ENCODE measurements around the gene GBGT1.

GBGT1 gene

DNA sequence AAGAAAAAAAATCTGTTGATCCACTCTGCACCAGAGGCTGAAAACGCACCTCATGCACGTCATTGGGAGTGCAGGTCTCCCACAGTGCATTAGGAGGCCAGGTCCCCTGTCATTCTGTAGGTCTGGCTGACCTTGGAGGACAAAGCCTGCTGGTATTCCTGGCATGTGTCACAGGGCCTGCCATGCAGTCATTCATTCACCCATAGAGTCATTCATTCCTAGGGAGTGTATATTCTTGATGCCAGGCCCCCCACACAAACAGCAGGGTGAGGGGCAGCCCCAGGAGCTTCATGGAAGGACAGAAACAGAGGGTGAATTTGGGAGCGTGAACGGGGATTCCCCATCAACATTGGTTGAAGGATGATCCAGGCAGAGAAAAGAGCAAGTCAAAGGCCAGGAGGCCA is 2.2 kb downstream of the GBGT1 start:
- DNase-seq, result no peak

DNA sequence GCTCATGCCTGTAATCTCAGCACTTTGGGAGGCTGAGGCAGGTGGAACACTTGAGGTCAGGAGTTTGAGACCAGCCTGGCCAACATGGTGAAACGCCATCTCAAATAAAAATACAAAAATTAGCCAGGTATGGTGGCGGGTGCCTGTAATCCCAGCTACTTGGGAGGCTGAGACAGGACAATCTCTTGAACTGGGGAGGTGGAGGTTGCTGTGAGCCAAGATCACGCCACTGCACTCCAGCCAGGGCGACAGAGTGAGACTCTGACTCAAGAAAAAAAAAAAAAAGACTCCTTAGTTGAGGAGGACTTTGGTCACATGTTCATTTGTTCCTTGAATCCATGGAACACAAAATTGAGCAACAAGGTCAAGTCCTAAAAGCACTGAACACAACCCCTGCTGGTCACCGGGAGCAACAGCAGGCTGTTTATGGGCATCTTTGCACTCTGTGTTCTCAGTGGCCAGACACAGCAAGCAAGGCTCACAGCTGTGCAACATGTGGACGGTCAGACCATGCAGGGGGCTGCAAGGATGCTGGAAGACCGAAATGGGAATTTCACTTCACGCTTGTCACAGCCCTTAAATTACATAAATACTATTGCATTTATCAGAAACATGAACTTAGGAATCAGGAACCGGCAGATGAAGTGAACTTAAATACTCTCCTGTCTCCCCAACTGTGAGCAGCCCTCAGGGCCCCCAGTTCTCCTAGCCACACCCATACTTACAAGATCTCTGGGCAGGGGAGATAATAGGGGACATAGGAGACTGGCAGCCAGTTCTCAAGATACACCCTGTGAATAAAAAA is 2.8 kb downstream of the GBGT1 start:
- peak in 3 of 5 donors; percentile 23 to 51 (median 40) for DNase-seq

DNA sequence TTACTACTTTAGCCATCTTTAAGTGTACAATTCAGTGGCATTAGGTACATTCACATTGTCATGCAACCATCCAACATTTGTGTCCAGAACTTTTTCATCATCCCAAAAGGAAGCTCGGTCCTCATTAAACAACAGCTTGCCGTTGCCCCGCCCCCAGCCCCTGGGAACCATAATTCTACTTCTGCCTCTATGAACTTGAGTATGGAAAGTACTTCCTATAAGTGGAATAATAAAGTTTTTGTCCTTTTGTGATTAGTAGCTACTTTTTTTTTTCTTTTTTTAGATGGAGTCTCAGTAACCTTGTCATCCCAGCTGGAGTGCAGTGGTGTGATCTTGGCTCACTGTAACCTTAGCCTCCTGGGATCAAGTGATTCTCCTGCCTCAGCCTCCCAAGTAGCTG is 5.0 kb downstream of the GBGT1 start:
- DNase-seq, result no peak

DNA sequence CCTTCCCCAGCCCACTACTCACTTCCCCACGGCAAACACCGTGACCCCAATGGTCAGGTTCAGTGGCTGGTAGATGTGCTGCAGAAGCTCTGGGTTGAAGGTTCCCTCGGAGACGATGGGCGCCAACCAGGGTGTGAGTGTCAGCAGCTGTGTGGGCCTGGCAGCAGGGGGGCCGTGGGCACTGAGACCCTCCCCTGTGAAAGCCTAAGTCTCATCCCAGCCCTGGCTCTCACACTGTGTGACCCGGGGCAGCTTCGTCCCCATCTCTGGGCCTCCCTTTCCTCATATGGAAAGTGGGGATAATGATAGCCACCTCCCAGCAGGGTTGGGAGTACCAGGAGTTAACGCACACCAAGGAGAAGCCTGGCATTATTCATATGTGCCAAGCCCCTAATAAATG is 8.6 kb downstream of the GBGT1 start:
- DNase-seq, result no peak

DNA sequence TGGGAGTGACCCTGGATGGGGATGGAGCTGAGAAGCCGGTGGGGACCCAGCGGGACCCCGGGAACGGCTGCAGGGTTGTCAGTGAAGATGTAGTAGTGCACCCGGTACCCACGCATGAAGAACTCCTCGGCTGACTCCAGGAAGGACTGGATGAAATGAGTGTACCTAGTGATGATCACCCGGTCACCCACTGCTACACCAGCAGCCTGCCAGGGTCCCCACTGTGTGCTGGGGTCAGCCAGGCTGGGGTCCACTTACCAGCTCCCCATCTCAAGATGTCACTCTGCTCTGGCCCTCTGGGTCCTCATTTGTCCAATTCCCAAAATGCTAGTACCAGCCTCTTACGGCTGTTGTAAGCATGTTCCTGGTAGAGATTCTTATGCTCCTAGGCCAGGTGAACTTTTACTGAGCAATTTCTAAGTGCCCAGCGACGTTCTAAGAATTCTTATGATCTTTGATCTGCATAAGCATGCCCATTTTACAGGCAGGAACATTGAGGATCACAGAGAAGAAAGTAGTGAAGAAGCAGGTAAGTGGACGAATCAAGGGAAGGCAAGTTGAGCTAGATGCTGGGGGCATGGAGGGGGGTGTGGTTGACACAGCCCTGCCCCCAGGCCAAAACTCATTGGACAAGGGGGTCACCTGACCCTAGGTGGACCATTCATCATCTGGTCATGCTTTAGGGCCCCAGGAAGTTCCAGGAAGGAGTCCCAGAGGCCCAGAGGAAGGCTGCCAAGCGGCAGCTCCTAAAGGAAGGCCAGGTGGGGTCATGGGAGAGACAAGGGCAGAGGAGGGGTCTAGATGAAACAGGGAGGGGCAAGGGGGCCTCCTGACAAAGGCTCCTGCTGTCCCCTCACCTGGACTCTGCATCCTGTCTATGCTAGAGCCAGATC is 9.4 kb downstream of the GBGT1 start:
- DNase-seq, result no peak

DNA sequence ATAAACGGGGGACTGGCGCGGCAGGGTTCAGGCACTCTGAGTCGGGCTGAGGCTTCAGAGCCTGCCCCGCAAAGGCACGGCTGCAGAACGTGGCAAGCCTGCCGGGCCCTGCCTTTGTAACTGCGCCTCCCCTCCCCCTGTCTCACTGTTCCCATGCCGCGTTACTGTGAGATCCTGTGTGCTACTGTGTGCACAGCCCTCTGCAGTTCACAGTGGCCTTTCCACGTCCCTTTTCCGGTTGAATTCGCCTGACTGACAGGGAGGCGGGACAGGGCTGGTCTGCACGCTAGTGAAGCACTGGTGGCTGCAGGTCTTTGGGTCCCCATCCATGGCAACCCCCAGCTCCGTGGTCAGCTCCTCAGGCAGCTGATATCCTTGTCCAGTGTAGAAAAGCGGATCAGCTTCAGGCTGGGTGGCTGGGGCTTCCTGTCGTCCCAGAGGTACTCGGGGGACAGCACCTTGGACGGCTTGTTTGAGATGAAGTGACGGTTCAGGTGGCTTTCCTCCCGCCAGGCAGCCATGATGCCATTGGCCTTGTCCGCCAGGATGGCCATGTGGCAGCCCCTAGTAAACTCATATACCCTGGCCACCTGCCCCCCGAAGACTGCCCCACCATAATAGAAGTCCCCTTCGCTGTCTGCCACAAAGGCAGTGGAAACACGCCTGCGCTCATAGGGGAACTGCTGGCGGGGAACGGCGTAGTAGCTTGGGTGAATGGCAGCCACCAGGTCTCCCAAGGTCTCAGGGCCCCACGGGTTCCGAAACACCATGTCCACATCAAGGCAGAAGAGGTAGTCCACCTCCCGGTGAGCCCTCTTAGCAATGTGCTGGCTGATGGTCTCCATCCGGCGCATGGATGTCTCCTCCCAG is 10.3 kb downstream of the GBGT1 start:
- no peak for DNase-seq

DNA sequence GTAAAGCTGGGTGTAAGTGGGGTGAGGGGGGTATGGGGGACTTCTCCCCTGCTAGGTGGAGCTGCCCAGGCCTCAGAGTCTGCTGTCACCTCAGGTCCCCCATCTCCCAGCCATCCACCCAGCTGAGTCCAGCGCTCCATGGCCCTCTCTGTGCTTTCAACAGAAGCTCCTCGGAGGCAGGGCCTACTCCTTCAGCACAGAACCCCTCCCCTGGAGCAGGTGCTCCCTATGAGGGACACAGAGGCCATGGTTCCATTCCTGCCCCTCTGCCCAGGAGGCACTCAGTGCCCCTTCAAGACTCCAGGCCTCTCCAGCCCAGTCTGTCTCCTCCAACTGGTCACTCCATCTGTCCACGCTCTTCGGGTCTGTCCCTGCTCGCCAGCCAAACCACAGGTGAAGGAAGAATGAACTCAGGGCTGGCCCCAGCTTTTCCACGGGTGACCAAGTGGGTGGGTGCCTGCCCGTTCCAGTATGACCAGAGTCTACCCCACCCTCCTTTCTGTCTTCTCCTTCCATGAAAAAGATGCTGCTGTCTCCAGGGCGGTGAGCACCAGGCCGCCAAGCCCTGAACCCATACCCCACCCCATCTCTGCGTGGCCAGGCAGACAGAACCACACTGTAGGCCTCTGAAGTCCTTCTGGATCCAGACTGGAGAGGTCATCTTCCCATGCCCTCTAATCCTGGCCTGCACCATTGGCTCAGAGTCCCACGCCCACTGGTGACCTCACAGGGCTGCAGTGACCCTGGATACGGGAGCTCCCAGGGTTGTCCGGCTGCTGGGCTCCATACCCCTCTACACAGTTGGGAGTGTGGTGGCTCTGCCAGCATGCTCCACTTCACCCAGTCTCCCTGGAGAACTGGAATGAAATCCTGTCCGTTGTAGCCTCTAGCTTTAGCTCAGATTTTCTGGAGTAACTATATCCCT is 11.9 kb downstream of the GBGT1 start:
- no peak for DNase-seq

DNA sequence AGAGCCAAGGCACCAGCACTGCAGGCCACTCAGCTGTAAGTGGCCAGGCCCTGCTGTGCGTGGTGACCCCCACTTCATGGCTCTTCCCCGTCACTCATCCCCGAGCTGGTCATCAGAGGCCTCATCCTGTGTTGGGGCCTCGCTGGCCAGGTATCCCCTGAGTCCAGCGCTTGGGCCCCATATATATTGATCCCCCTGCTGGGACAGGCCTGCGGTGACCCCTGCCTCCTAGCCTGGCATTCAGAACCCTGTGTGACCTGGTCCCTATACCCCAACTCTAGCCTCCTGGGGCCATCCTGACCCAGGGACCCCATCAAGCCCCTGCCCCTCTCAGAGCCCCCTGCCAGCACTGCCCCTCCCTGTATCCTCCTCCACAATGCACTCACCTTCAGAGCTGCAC is 12.7 kb downstream of the GBGT1 start:
- DNase-seq, result no peak

DNA sequence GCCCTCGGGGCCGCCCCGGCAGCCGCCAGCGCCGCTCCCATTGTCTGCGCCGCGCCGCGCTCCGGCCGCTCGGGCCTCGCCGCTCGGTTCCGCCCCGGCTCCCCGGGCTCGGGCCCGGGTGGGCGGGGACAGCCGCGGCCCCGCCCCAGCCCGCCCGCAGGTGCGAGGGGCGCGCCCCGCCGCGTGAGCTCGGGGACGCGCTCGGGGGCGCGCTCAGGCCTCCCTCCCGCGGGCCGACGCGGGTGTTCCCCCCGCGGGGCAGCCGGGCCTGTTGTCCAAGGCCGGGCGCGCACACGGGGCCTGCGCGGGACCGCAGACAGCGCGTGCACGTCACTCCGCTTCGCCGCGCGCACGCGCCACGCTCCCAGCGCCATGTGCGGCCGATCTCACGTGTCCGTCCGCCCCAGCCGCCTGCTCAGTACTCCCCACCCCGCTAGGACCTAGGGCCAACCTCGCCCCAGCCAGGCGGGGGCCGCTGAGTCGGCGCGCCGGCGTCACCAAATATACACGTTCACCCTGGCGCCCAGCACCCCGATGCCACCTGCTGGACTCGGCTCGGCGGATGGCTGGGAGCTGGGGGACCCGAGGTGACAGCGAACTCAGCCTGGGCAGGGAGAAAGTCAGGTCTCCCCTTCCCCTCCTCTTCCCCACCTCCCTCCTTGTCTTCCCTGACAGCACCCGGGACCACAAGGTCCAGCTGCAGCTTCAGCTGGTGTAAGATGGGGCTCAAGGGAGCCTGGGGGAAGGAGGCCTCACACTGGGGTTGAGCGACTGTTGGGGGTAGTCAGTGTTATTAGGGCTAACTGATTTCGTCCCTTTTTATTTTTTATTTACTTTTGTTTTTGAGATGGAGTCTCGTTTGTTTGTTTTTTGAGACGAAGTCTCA is 14.3 kb downstream of the GBGT1 start:
- DNase-seq, result peak; percentile 69 to 88 (median 77)

DNA sequence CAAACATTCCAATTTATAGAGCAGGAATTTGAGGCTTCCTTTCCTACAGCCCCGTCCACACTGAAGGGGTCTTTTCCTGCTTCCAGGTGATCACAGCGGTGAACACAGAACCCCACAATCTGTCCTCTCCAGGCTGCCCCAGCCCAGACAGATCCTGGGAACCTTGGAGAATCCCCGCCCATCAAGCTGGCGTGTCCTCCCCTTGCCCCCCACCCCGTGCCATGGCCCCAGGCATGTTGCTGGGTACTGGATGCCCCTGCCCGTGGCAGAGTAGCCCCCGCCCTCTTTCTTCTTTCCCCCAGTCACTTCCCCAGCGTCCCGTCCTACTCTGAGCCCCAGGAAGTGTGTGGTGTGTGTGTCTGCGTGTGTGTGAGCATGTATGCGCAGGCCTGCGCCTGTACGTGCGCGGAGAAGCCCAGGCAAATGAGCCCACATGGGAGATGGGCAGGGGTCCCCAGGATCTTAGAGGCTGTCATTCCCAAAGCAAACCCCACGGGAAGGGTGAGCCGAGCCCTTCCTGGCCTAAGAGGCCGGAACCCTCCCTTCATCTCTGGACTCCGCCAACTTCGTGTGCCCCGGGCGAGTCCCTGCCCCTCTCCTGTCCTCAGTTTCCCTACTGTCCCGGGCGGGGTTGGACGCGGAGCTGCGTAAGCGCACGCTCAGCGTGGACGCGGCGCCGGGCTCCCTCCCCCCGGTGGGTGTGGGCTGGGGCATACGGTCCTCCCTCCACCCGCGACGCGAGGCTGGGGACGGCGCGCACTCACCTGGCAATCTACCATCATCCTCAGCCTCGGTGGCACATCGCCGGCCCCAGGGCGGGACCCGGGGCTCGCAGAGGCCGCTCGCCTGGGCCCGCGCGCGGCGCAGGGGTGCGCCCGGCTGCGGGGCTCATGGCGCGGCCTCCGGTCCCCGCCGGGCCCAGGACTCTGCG is 15.2 kb downstream of the GBGT1 start:
- peak in 3 of 5 donors; percentile 50 to 61 (median 58) for DNase-seq

DNA sequence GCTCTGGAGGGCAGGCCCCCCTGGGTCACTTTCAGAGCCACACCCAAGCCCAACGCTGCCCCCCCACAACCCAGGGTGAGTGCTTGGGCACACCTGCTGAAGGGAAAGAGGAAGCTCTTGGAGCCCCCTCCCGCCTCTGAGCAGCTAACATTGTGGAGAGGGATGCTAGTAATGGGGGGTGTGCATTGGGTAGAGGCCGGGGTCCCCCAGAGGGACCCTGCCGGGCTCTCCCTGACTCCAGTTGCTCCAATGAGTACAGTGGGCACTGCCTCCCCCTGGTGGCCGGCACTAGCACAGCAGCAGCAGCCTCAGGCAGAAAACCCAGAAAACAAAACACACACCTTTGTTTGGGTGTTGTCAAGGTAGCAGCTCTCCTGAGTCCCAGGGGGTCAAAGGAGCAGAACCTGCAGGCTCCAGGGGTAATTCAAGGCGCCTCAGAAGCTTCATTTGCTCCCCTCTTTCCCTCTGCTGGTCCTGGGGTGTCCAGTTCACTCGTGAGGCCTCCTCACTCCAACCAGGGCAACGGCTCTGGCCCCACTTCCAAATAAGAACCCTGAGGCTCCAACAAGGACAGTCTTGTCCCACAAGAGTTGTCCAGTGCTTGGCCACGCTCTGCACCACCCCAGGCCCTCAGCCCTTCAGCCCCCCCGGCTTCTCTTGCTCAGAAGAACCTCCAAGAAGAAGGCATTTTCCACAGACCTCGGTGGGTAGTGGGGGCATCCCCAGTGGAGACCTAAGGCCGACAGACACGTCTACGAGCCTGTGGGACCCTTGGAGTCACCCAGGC is 16.1 kb downstream of the GBGT1 start:
- DNase-seq, result peak; percentile 65 to 86 (median 77)

DNA sequence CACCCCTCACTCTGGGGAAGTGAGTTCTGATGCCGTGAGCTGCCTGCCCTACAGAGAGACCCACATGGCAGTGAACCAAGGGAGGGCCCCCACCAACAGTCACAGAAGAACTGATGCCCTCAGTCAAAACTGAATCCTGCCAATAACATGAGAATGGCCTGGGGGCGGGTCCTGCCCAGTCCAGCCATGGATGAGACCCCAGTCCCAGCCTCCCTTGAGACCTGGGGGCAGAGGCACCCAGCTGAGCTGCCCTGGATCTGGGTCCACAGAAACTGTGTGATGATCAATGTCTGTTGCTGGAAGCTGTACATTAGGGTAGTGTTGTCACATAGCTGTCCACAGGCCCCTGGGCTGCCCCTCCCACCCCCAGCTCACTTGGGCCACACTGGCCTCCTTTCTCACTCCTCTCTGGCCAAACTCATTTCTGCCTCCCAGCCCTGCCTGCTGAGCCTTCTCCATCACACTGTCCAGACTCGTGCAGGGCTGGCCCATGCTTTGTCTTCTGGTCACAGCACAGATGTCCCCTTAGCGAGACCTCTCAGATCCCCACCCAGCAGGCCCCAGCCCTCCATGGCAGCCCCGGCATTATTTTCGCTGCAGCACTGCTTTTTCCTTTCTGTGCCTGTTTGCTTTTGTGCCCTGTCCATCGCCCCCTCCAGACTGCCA is 16.8 kb downstream of the GBGT1 start:
- no peak for DNase-seq

DNA sequence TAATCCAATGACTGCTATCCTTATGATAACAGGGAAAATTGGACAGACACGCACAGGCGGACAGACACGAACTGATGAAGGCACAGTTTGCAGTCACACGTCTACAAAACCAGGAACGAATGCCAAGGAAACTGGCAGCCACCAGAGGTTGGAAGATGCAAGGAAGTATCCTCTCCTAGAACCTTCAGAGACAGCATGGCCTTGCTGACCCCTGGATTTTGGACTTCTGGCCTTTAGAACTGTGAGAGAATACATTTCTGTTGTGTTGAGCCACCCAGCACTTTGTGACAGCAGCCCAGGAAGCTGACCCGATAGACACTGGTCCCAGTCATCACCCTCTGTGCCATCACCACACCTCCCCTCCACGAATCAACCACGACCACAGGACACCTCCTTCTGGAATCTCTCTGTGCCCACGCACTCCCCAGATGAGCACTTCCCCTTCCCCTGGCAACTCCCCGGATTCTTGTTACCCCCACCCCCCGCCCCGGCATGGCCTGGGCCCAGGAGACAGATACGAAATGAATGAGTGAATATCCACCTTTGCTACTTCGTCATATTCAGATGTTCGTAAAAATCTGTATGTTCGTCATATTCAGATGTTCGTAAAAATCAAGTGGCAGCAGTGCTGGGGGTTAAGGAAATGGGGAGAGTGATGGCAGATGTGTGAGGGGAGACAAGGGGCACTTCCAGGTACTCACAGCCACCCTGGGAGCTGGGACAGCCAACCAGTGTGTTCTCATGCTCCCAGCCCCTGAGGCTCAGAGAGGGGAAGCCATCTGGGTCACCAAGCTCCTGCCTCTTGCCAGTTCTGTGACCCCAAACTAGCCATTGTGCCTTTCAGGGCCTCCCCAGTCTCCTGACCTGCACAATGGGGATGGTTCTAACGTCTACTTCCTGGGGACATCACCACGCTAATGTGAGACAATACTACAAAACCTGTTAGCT is 18.5 kb downstream of the GBGT1 start:
- no peak for DNase-seq

DNA sequence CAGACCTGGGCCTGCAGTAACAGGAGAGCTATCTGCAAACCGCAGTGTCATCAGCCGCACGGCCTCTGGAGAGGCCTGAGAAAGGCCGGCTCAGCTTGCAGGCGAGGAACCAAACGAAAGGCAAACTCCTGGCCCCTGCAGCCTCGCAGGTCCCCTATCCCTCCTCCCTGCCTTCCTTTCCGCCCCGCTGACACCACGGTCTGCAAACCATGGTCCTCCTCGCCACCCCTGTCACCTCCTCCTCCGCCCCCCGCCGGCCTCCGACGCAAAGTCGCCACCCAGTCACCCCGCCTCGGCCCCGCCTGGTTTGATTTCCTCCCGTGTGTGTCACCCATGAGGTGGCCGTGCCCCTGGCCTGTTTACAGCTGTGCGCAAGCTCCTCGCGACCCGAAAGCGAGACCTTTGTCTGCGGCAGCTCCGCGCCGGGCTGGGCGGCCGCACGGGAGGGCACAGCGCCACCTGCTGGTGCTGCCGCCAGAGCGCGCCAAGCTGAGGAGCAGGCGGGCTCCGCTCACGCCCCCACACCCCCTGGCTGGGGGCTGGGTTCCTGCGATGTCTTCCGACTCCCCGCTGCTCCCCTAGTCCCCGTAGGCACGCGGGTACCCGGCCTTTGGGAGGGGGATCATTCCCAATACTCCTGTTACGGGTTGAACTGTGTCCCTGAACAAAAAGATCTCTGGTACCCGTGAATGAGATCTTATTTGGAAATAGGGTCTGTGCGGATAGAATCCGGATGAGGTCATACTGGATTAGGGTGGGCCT is 19.4 kb downstream of the GBGT1 start:
- DNase-seq, result peak; percentile 79 to 97 (median 87)

DNA sequence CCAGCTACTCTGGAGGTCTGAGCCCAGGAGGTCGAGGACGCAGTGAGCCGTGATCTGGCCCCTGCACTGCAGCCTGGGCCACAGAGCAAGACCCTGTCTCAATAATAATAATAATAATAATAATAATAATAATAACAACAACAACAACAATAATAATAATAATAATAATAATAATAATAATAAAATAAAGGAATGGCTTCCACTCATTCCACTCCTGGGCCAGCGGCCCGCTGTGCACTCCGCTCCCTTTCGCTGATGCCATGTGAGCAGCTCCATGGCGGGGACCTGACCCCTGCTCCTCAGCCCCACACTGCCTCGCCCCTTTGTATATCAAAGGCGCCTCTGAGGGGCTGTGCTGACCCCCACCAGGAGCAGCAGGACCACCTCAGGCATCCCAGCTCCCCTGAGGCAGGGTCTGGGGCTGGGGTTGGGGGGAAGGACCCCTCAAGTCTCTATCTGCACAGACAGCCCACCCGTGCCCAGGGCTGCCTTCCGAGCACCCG is 20.0 kb downstream of the GBGT1 start:
- no peak for DNase-seq
